ENCODE results near the gene NAV2. TPM values are rescaled to one million over a fixed set of nuclear protein-coding genes. Genes with fewer than 3 reads are reported as not detected.

Gene NAV2
- total RNA-seq, 4 donors from 2014 or later, result 9.6 to 40.0 (median 23.1) TPM

DNA sequence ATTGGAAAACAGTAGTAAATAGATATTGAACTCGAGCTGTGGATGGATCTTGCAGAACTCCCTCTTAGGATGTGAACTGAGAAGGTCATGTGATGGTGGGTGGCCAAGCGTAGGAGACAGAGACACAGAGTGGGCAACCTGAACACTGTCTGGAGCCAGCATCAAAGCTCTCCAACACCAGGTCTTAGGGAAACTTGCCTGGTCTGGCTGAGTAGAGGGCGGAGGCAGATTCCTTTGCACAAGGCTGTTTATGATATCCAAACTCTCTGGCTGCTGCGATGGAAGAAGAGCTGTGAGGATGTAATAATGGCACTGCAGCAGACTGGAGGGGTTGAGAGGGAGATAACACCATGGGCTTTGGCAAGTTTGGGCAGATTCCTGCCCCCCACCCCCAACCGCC is 10.1 kb downstream of the NAV2 start:
- Histone ChIP-seq H3K27me3 (no peaks in the 10 kb centered on the region), H3K9me3 (no peaks in the 10 kb centered on the region), H3K4me1 (peaks cover 0 to 20% (median 11%) of the 10 kb centered on the region in 4 donors), H3K36me3 (no peaks in the 10 kb centered on the region), H3K4me3 (no peak overlapping the region), H3K27ac (peak overlapping the region; percentile 59 to 73 (median 62))
- in situ Hi-C loops (cut with MboI; ENCODE audit: low pct_ligation_motif_present in 1 of 4, low pct_unique_long_range_greater_than_20kb in 1 of 4, low sequenced_read_pairs in 3 of 4) (no loop called here), intact Hi-C loops (cut with DNase I; ENCODE audit: low total_unique reads) (no loop called here)
- WGBS, 2 donors (ENCODE audit: low coverage in 1 of 2), result 76 to 100% methylated on average over 2 to 5 of the region's 5 CpGs
- TF ChIP-seq EP300 (IDR thresholded peaks at IDR 0.05; ENCODE audit: low read depth) (no peak), POLR2A (IDR thresholded peaks at IDR 0.05) (no peak), POLR2AphosphoS5 (IDR thresholded peaks at IDR 0.05) (no peak)
- TF ChIP-seq, protein P1, sequence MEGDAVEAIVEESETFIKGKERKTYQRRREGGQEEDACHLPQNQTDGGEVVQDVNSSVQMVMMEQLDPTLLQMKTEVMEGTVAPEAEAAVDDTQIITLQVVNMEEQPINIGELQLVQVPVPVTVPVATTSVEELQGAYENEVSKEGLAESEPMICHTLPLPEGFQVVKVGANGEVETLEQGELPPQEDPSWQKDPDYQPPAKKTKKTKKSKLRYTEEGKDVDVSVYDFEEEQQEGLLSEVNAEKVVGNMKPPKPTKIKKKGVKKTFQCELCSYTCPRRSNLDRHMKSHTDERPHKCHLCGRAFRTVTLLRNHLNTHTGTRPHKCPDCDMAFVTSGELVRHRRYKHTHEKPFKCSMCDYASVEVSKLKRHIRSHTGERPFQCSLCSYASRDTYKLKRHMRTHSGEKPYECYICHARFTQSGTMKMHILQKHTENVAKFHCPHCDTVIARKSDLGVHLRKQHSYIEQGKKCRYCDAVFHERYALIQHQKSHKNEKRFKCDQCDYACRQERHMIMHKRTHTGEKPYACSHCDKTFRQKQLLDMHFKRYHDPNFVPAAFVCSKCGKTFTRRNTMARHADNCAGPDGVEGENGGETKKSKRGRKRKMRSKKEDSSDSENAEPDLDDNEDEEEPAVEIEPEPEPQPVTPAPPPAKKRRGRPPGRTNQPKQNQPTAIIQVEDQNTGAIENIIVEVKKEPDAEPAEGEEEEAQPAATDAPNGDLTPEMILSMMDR (IDR thresholded peaks at IDR 0.05), result no peak
- no peak for DNase-seq

DNA sequence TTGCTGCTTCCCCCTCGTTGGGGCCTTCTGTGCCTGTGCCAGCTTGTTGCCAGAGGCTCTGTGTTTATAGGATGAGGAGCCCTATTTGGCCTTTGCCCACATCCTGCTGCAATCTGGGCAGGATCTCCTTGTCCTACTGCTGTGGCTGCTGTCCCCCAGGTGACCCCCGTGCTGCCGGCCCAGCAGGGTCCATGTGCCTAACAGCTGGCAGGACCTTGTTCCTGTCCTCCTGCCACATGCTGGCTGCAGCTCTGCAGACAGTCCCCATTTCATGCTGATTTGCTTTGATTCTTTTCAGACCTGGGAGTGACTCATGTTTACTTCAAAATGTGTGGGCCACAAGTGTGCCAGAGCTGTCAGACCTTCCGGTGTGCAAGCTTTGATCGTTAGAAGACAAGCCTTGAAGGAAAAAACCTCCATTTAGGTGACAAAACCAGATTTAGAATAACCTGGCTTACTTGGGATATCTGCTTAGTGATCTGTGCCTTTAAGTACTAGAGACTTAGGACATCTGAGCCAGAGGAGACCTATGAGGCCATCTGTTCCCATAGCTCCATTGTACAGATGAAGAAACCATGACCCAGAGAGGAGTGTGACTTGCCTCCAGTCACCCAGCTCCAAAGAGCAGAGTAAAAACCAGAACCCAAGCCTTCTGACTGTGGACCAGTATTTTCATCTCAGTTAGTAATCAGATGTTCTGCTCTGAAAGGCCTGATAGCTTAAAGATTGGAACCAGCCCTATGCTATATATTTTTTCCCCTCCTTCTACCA is 11.1 kb downstream of the NAV2 start:
- TF ChIP-seq POLR2AphosphoS5 (IDR thresholded peaks at IDR 0.05) (peak in 1 of 3 donors; percentile 6), POLR2A (IDR thresholded peaks at IDR 0.05) (no peak)
- intact Hi-C loops (cut with DNase I; ENCODE audit: low total_unique reads), result no loop called here
- H3K4me1 ChIP-seq, result peaks cover 0 to 20% (median 7%) of the 10 kb centered on the region in 4 donors
- no peaks in the 10 kb centered on the region for H3K36me3 ChIP-seq
- no peaks in the 10 kb centered on the region for H3K27me3 ChIP-seq
- no peak overlapping the region for H3K4me3 ChIP-seq
- H3K27ac ChIP-seq, result peak overlapping the region; percentile 59 to 73 (median 62)
- DNase-seq, result no peak
- in situ Hi-C loops (cut with MboI; ENCODE audit: low pct_ligation_motif_present in 1 of 4, low pct_unique_long_range_greater_than_20kb in 1 of 4, low sequenced_read_pairs in 3 of 4), result no loop called here
- no peaks in the 10 kb centered on the region for H3K9me3 ChIP-seq
- 29% methylated on average over 5 of the region's 5 CpGs; no CpG with 5 or more reads in 1 of the 2 donors for WGBS, 2 donors (ENCODE audit: low coverage in 1 of 2)

DNA sequence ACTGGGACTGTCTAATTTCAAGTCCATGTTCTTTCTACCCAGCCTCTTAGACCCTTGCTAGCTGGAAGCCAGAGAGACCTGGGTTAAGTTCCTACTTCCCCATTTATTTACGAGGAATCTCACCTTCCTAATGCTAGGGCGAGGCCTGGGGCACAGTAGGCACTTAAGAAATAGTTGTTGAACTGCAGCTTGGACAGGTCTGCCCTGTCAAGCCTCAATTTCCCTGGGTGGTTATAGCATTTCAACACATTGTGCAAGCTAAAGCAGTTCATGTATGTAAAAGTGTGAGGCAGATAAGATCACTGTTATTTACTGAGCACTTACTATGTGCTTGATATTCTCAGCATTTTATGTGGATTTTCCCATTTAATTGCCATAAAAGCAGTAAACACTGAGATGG is 12.1 kb downstream of the NAV2 start:
- Histone ChIP-seq H3K27ac (peak overlapping the region; percentile 39 to 73 (median 62)), H3K36me3 (no peaks in the 10 kb centered on the region), H3K27me3 (no peaks in the 10 kb centered on the region), H3K4me1 (peaks cover 0 to 20% (median 6%) of the 10 kb centered on the region in 4 donors), H3K9me3 (no peaks in the 10 kb centered on the region), H3K4me3 (no peak overlapping the region)
- TF ChIP-seq POLR2AphosphoS5 (IDR thresholded peaks at IDR 0.05) (no peak), POLR2A (IDR thresholded peaks at IDR 0.05) (no peak), EP300 (IDR thresholded peaks at IDR 0.05; ENCODE audit: low read depth) (no peak)
- TF ChIP-seq, protein P1 (IDR thresholded peaks at IDR 0.05), result no peak
- intact Hi-C loops (cut with DNase I; ENCODE audit: low total_unique reads) (no loop called here), in situ Hi-C loops (cut with MboI; ENCODE audit: low pct_ligation_motif_present in 1 of 4, low pct_unique_long_range_greater_than_20kb in 1 of 4, low sequenced_read_pairs in 3 of 4) (loop anchor here in 1 of 4 donors (25.0 kb wide), 1 partner anchor 412 kb away; no protein-coding TSS in a partner anchor)
- DNase-seq, result no peak
- 84 to 100% methylated on average over 1 to 2 of the region's 2 CpGs for WGBS, 2 donors (ENCODE audit: low coverage in 1 of 2)

DNA sequence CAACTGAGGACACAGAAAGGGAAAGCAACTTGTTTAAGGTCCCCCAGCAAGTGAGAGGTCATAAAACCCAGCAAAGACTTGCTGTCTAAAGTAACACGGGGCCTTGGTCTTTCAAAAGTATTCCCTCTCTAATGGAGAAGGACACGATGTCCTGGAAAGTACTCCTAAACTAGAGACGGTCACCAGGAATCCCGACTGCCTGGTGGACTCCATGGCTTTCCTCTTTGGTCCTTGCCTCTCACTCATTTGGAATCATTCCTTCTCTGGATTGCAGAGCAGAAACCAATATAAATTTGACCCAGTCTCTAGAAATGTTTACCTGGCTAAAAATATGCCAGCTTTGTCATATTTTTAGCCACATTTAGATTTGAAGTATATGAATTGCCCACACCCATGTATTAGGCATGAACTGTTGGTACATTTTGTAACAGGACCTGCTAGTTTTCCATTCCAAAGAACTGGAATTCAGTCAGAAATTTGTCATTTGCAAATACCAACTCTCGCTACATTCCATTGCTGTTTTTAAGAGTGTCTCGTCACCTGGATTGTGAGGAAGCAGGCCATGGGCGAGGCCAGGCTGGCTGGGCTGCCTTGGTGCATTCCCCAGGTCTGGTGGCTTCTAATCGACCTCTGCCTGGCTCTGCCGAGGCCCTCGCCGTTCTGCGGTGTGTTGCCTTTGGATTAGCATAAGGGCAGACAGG is 12.9 kb downstream of the NAV2 start:
- Histone ChIP-seq H3K4me3 (no peak overlapping the region), H3K27ac (peak overlapping the region in 3 of 4 donors; percentile 12 to 73 (median 39)), H3K36me3 (no peaks in the 10 kb centered on the region), H3K9me3 (no peaks in the 10 kb centered on the region), H3K27me3 (no peaks in the 10 kb centered on the region), H3K4me1 (peaks cover 0 to 20% (median 6%) of the 10 kb centered on the region in 4 donors)
- WGBS, 2 donors (ENCODE audit: low coverage in 1 of 2), result 58 to 74% methylated on average over 11 to 12 of the region's 12 CpGs
- intact Hi-C loops (cut with DNase I; ENCODE audit: low total_unique reads) (no loop called here), in situ Hi-C loops (cut with MboI; ENCODE audit: low pct_ligation_motif_present in 1 of 4, low pct_unique_long_range_greater_than_20kb in 1 of 4, low sequenced_read_pairs in 3 of 4) (loop anchor here in 1 of 4 donors (25.0 kb wide), 1 partner anchor 413 kb away; no protein-coding TSS in a partner anchor)
- TF ChIP-seq, protein P1 (IDR thresholded peaks at IDR 0.05), result no peak
- TF ChIP-seq EP300 (IDR thresholded peaks at IDR 0.05; ENCODE audit: low read depth) (no peak), POLR2AphosphoS5 (IDR thresholded peaks at IDR 0.05) (no peak), POLR2A (IDR thresholded peaks at IDR 0.05) (no peak)
- no peak for DNase-seq

Data from transverse colon (tissue), 4 donors.